K562 (cell line): ENCODE data around the gene MAMDC4. TPM values are rescaled to one million over a fixed set of nuclear protein-coding genes. Genes with fewer than 3 reads are reported as not detected.

Source experiments
- BMI1 ChIP-seq: fragments of 150-350 bp; IDR thresholded peaks from 2 replicates; pipeline ENCODE4 v1.6.1; 2014; ENCODE audit warnings: low read length
- GATAD2A ChIP-seq: fragments of 450-650 bp; IDR thresholded peaks from 2 replicates; pipeline ENCODE4 v1.6.1; 2017
- GTF2F1 ChIP-seq: IDR thresholded peaks from 2 replicates; pipeline ENCODE4 v1.6.1; 2011; ENCODE audit warnings: low read depth, low read length, improper control_type of control experiment
- KLF16 ChIP-seq: IDR thresholded peaks from 2 replicates; pipeline ENCODE4 v1.6.1; 2016; ENCODE audit warnings: antibody characterized with exemption
- MTF1 ChIP-seq: fragments of 250-450 bp; sonication (Bioruptor Pico); IDR thresholded peaks from 2 replicates; pipeline ENCODE4 v1.9.0; 2021; ENCODE audit warnings: moderate library complexity, mild to moderate bottlenecking, inconsistent platforms, borderline replicate concordance
- NBN ChIP-seq: fragments of 450-650 bp; IDR thresholded peaks from 2 replicates; pipeline ENCODE4 v1.6.1; 2016; ENCODE audit warnings: low read depth, mild to moderate bottlenecking
- POLR3G ChIP-seq: IDR thresholded peaks from 2 replicates; pipeline ENCODE4 v1.6.1; 2011; ENCODE audit not compliant: insufficient read length, insufficient replicate concordance; ENCODE audit errors: extremely low read depth
- SMARCA4 ChIP-seq: fragments of 450-650 bp; IDR thresholded peaks from 2 replicates; pipeline ENCODE4 v1.6.1; 2016
- SMARCB1 ChIP-seq: IDR thresholded peaks from 2 replicates; pipeline ENCODE4 v1.6.1; 2011; ENCODE audit warnings: improper control_type of control experiment, low read depth; ENCODE audit not compliant: insufficient read length
- TAF7 ChIP-seq: fragments of 450-650 bp; IDR thresholded peaks from 2 replicates; pipeline ENCODE4 v1.6.1; 2016; ENCODE audit warnings: missing genetic modification characterization, missing compliant biosample characterization
- YBX1 ChIP-seq: fragments of 450-650 bp; IDR thresholded peaks from 2 replicates; pipeline ENCODE4 v1.7.1; 2016; ENCODE audit warnings: mild to moderate bottlenecking
- ZC3H8 ChIP-seq: fragments of 450-650 bp; IDR thresholded peaks from 2 replicates; pipeline ENCODE4 v1.6.1; 2017
- ZNF436 ChIP-seq: fragments of 250-450, 450-650 bp; sonication (Bioruptor Pico); formaldehyde crosslinking; IDR thresholded peaks from 2 replicates; pipeline ENCODE4 v1.7.0; 2020; ENCODE audit warnings: mild to moderate bottlenecking
- polyA plus RNA-seq, 8 experiments: library from polyadenylated mRNA; depleted of rRNA in 4 of 8; stranded (reverse) in 5 of 8; unstranded in 3 of 8; fragments of >200 nt; fragmentation: Nextera tagmentation in 2 of 8; fragmentation: Illumina TruSeq in 1 of 8; extraction: Ambion mirVana in 2 of 8; extraction: Trizol in 1 of 8; gene quantifications; 2 replicates each; pipeline versions ENCODE4 v1.2.1 to v1.2.3, GENCODE V29; 2011 to 2014; ENCODE audit warnings: inconsistent platforms in 1 of 8, missing spikeins in 1 of 8
- total RNA-seq, 7 experiments: library from RNA; depleted of rRNA in 6 of 7; stranded (reverse); fragments of >200 nt in 6 of 7; fragmentation: Illumina TruSeq in 2 of 7; extraction: Trizol in 2 of 7; gene quantifications; 2 replicates each; pipeline versions ENCODE4 v1.2.1 to v1.2.3, GENCODE V29; 2011 to 2021; ENCODE audit warnings: low replicate concordance in 1 of 7
- TF ChIP-seq, protein P1 (sequence below), 2 experiments: fragments of 450-650 bp; conservative IDR thresholded peaks; 2 replicates each; pipeline ENCODE4 v1.6.1; 2017; ENCODE audit warnings: mild to moderate bottlenecking in 2 of 2, moderate library complexity in 2 of 2
- TF ChIP-seq, protein P2 (sequence below): fragments of 200-800 bp; sonication (Bioruptor generic); IDR thresholded peaks from 2 replicates; pipeline ENCODE4 v1.6.1; 2017; ENCODE audit warnings: missing genetic modification characterization, missing compliant biosample characterization
- TF ChIP-seq, protein P3 (sequence below): fragments of 250-450 bp; sonication (Bioruptor Pico); IDR thresholded peaks from 2 replicates; pipeline ENCODE4 v1.6.1; 2021; ENCODE audit warnings: mild to moderate bottlenecking
- TF ChIP-seq, protein P4 (sequence below): fragments of 450-650 bp; IDR thresholded peaks from 2 replicates; pipeline ENCODE4 v1.6.1; 2016; ENCODE audit warnings: mild to moderate bottlenecking
- TF ChIP-seq, protein P5 (sequence below): fragments of 250-450 bp; sonication (Bioruptor Pico); IDR thresholded peaks from 2 replicates; pipeline ENCODE4 v1.5.0; 2020; ENCODE audit warnings: mild to moderate bottlenecking, borderline replicate concordance
- TF ChIP-seq, protein P6 (sequence below): fragments of 250-450 bp; sonication (Bioruptor Pico); IDR thresholded peaks from 2 replicates; pipeline ENCODE4 v1.8.0; 2021; ENCODE audit warnings: moderate library complexity, mild to moderate bottlenecking, inconsistent platforms
- TF ChIP-seq, protein P7 (sequence below): sonication (generic); formaldehyde crosslinking; IDR thresholded peaks from 2 replicates; pipeline ENCODE4 v1.8.0; 2022; ENCODE audit warnings: missing genetic modification reagents, mild to moderate bottlenecking, moderate library complexity, borderline replicate concordance

The MAMDC4 gene
- total and polyA plus RNA-seq, 9 of the 15 experiments (the other 6 are each of a cell fraction or from before 2014, with no cell fraction given), result 0.03 to 10.8 (median 1.5) TPM

DNA sequence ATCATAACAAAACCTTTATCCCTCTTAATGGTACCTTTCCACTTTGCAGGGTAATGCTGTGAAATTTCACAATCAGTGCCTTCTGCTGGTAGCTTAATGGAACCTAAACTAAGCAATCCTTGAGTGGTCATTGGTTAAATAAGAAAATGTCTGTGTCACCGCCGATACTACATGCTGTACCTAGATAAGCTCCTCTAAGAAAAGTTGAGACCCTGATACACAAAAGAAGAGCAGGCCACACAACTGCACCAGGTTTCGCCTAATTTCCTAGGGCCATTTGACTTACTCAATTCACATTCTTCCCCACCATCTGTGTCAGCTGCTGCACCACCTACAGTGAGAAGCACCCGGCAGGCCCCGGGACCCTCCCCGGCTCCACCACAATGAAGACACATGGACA lies 23.0 kb downstream of the MAMDC4 start (continued):
- TF ChIP-seq, protein P1, sequence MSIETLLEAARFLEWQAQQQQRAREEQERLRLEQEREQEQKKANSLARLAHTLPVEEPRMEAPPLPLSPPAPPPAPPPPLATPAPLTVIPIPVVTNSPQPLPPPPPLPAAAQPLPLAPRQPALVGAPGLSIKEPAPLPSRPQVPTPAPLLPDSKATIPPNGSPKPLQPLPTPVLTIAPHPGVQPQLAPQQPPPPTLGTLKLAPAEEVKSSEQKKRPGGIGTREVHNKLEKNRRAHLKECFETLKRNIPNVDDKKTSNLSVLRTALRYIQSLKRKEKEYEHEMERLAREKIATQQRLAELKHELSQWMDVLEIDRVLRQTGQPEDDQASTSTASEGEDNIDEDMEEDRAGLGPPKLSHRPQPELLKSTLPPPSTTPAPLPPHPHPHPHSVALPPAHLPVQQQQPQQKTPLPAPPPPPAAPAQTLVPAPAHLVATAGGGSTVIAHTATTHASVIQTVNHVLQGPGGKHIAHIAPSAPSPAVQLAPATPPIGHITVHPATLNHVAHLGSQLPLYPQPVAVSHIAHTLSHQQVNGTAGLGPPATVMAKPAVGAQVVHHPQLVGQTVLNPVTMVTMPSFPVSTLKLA (conservative IDR thresholded peaks at IDR 0.05), result no peak
- 0 out of 2 replicates have a peak, but pooled peaks have one; percentile 27 for TF ChIP-seq KLF16
- TF ChIP-seq, protein P2, sequence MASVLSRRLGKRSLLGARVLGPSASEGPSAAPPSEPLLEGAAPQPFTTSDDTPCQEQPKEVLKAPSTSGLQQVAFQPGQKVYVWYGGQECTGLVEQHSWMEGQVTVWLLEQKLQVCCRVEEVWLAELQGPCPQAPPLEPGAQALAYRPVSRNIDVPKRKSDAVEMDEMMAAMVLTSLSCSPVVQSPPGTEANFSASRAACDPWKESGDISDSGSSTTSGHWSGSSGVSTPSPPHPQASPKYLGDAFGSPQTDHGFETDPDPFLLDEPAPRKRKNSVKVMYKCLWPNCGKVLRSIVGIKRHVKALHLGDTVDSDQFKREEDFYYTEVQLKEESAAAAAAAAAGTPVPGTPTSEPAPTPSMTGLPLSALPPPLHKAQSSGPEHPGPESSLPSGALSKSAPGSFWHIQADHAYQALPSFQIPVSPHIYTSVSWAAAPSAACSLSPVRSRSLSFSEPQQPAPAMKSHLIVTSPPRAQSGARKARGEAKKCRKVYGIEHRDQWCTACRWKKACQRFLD (CRISPR knock-in tag), result no peak
- no peak for TF ChIP-seq POLR3G
- TF ChIP-seq, protein P3, sequence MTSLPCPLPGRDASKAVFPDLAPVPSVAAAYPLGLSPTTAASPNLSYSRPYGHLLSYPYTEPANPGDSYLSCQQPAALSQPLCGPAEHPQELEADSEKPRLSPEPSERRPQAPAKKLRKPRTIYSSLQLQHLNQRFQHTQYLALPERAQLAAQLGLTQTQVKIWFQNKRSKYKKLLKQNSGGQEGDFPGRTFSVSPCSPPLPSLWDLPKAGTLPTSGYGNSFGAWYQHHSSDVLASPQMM (CRISPR knock-in tag), result no peak
- no peak for TF ChIP-seq GTF2F1
- TF ChIP-seq, protein P4, sequence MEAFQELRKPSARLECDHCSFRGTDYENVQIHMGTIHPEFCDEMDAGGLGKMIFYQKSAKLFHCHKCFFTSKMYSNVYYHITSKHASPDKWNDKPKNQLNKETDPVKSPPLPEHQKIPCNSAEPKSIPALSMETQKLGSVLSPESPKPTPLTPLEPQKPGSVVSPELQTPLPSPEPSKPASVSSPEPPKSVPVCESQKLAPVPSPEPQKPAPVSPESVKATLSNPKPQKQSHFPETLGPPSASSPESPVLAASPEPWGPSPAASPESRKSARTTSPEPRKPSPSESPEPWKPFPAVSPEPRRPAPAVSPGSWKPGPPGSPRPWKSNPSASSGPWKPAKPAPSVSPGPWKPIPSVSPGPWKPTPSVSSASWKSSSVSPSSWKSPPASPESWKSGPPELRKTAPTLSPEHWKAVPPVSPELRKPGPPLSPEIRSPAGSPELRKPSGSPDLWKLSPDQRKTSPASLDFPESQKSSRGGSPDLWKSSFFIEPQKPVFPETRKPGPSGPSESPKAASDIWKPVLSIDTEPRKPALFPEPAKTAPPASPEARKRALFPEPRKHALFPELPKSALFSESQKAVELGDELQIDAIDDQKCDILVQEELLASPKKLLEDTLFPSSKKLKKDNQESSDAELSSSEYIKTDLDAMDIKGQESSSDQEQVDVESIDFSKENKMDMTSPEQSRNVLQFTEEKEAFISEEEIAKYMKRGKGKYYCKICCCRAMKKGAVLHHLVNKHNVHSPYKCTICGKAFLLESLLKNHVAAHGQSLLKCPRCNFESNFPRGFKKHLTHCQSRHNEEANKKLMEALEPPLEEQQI, result no peak
- TF ChIP-seq SMARCB1, result no peak
- TF ChIP-seq, protein P5, sequence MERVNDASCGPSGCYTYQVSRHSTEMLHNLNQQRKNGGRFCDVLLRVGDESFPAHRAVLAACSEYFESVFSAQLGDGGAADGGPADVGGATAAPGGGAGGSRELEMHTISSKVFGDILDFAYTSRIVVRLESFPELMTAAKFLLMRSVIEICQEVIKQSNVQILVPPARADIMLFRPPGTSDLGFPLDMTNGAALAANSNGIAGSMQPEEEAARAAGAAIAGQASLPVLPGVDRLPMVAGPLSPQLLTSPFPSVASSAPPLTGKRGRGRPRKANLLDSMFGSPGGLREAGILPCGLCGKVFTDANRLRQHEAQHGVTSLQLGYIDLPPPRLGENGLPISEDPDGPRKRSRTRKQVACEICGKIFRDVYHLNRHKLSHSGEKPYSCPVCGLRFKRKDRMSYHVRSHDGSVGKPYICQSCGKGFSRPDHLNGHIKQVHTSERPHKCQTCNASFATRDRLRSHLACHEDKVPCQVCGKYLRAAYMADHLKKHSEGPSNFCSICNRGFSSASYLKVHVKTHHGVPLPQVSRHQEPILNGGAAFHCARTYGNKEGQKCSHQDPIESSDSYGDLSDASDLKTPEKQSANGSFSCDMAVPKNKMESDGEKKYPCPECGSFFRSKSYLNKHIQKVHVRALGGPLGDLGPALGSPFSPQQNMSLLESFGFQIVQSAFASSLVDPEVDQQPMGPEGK (CRISPR knock-in tag), result no peak
- TF ChIP-seq YBX1, result no peak
- no peak for TF ChIP-seq BMI1
- no peak for TF ChIP-seq TAF7 (tag)
- TF ChIP-seq NBN, result 0 out of 2 replicates have a peak, but pooled peaks have one; percentile 45
- peak; percentile 63 for TF ChIP-seq SMARCA4
- TF ChIP-seq, protein P6, sequence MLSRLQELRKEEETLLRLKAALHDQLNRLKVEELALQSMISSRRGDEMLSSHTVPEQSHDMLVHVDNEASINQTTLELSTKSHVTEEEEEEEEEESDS, result no peak
- no peak for TF ChIP-seq GATAD2A
- TF ChIP-seq, protein P7, sequence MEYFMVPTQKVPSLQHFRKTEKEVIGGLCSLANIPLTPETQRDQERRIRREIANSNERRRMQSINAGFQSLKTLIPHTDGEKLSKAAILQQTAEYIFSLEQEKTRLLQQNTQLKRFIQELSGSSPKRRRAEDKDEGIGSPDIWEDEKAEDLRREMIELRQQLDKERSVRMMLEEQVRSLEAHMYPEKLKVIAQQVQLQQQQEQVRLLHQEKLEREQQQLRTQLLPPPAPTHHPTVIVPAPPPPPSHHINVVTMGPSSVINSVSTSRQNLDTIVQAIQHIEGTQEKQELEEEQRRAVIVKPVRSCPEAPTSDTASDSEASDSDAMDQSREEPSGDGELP, result no peak
- no peak for TF ChIP-seq ZC3H8
- TF ChIP-seq MTF1, result no peak
- TF ChIP-seq ZNF436 (CRISPR knock-in tag), result no peak
